GM18498 (cell line): ENCODE data around the gene TMED1.

Experiments
- ATAC-seq: cut with Tn5 transposase; IDR thresholded peaks from one replicate; pipeline ENCODE4 v1.9.1; 2021; ENCODE audit warnings: mild to moderate bottlenecking, moderate library complexity; ENCODE audit not compliant: unreplicated experiment

TMED1 gene

DNA sequence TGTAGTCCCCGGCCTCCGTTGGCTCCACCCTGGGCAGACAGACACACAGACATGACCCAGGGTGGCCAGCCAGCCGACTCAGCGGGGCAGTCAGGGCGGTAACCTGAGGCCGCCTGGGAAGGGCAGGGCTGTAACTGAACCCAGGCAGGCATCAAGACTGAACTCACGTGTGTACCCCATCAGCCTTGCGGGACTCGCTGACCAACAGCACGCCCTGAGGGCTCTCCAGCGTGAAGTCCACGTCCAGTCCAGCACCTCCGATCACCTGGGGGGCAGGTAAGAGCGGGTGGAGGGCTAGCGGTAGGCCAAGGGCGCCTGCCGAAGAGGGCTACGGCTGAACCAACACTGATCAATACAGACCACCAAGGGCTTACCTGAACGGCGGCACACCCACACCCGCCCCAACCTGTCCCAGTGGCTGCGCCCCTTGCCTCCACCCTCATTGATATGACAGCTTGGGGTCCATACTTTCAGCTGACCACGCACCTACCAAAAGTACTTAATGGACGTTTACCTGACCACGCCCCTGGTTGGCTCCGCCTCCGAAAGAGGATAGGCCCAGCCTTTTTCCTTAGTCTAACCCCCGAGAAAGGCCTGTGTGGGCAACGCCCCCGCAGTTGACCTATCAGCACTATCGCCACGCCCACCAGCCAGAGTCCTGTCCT lies 791 bp downstream of the TMED1 start:
- ATAC-seq, result no peak

DNA sequence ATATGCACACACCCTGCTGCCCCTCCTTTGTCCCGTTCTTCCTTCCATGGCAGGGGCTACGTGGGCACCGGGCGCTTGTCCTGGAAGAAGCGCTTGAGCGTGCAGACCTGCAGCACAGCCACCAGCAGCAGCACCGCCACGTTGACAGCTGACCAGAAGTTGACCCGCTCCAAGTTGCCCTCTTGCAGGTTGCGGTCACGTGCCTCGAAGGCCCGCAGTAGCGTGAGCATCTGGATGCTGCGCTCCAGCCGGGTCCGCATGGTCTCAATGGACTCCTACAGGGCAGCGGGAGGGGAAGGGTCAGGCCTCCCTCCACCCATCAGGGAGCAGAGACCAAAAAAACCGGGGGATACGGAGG lies 3.1 kb downstream of the TMED1 start:
- no peak for ATAC-seq

DNA sequence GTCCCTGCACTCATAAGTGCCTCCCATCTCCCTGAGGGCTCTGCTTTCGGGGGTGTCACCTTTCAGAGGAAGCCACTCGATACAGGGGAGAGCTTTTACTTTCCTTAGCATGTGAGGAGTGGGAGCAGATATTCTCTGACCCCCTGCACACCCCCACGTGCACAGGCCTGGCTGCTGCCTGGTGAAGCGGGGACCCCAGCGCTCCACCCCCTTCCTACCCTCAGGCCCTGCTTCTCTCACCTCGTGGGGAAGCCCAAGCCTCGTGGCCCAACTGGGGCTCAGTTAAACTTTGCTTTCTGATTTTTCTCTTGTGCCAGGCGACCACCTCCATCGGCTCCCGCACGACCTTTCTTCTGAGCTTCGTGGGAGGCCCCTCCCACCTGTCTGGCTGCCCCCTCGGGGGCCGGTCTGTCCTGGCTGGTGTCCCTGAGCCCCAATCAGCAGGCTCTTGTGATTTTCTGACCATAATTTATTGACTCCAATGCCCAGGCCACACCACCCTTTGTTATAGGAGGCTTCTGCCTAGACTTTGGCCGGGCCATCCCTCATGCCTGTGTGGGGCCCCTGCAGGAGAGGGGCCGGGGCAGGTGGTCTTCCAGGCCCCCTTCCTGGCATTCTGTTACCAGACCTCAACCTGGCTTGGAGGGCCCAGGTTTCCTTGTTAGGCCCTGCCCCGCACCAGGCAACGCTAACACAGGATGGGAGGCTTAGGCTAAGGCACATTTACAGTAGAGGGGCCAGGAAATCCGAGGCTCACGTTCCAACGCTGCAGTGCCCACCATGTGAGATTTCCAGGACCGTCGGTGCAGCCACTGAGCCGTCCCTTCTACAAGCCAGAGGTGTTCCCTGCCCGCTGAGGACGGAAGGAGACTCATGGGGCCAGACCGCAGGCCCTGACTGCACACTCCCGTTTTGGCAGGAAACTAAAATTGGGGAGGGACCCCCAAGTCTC lies 3.7 kb downstream of the TMED1 start:
- ATAC-seq, result no peak

DNA sequence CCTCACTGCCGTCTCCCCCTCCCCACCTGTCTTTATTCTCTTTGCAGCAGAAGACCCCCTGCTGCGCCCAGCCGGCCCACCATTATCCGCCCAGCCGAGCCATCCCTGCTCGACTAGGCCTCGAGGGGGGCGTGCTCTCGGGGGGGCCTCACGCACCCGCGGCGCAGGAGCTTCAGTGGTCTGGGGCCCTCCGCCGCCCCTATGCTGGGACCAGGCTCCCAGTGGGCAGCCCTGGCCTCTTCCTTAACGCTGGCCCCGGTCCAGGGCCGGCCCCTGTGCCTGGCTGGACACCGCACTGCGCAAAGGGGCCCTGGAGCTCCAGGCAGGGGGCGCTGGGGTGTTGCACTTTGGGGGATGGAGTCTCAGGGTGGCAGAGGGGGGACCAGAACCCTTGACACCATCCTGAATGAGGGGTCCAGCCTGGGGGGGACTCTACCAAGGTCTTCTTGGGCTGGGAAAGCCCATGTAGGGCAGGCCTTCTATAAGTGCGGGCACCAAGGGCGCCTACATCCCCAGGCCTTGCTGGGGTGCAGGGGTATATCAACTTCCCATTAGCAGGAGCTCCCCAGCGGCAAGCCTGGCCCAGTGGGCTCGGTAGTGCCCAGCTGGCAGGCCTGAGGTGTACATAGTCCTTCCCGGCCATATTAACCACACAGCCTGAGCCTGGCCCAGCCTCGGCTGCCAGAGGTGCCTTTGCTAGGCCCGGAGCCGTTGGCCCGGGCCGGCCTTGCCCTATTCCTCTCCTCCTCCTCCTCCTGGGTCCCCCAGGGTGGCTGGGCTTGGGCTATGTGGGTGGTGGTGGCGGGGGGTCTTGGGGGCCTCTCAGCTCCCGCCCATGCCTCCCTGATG lies 4.9 kb downstream of the TMED1 start:
- ATAC-seq, result no peak

DNA sequence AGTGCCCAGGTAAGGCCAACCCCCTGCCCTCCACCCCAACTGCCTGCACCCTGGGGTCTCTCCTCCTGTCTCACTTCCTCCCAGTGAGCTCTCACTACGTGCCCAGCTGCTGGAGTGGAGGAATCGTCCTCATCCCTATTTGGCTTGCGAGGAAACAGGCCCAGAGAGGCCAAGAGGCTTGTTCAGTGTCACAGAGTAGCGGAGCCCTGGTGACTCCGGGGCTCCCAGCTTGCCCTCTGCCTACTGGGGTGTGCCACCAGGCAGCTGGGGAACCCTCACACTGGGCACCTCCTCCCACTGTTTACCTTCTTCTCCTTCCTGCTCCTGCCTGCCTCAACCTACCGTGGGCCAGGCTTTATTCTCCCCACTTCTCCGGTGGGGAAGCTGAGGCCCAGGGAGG lies 5.6 kb downstream of the TMED1 start:
- ATAC-seq, result no peak

DNA sequence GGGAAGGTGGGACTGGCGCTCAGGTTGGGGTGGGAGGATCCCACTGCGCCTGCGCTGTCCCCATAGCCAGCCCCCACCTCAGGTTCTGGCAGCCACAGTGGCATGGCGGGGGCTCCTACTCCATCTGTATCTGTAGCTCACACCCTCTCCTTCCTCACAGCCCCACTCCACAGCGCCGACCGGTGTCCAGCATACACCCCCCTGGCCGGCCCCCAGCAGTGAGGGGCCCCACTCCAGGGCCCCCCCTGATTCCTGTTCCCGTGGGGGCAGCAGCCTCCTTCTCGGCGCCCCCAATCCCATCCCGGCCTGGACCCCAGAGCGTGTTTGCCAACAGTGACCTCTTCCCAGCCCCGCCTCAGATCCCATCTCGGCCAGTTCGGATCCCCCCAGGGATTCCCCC lies 6.0 kb downstream of the TMED1 start:
- no peak for ATAC-seq

DNA sequence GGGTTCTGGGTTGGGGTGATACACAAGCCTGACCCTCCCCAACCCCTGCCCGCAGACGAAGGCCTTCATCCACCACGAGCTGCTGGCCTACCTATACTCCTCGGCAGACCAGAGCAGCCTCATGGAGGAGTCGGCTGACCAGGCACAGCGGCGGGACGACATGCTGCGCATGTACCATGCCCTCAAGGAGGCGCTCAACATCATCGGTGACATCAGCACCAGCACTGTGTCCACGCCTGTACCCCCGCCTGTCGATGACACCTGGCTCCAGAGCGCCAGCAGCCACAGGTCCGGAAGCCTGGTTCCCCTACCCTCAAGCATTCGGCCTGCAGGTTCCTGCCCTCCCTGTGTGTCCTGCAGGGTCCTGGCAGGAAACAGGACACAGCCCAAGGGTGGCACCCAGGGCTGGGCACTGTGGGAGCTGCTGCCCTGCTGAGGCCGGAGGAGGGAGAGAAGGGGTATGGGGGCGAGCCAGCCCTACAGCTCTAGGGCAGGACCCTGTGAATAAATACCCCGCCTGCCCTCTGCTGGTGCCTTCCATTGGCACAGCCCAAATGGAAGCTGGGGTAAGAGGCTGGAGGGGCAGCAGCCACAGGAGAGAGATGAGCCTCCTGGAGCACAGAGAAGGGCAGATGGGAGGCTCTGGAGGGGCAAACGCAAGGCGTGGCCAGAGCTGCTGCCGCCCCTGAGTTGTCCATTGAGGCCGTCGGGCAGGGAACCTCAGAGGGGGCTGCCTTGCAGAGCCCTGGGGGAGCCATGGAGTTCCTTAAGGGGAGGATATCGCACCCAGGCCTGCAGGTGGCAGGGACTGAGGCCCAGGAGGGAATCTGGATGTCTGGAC lies 6.8 kb downstream of the TMED1 start:
- no peak for ATAC-seq

DNA sequence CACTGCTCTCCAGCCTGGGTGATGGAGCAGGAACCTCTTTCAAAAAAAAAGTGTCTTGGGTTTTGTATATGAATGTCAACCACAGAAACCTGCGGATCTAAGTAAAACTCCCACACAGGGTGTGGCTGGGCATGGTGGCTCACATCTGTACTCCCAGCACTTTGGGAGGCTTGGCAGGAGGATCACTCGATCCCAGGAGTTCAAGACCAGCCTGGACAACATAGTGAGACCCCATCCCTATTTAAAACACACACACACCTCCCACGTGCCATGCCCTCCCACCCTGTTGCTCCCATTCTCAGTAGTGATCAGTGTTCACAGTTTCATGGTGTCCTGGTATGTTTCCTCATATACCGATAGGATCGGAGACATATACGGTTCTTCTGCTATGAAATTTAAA lies 9.2 kb downstream of the TMED1 start:
- no peak for ATAC-seq

DNA sequence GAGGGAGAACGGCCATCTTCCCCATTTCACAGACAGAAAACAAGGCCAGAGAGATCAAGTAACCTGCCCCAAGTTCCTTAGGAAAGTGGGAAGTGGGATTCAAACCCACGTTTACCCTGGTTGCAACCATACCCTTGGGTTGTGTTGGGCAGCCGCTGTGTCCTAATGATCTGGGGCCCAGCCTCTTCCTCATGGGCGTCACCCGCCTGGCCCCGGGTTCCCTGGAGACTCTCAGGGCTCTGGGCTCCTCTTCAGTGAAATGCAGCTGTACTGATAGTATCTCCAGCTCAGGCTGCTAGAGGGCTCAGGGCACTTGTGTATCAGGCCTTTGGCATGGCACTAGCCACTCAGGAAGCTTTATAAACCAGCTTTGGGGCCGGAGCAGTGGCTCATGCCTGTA lies 9.8 kb downstream of the TMED1 start:
- ATAC-seq, result no peak

DNA sequence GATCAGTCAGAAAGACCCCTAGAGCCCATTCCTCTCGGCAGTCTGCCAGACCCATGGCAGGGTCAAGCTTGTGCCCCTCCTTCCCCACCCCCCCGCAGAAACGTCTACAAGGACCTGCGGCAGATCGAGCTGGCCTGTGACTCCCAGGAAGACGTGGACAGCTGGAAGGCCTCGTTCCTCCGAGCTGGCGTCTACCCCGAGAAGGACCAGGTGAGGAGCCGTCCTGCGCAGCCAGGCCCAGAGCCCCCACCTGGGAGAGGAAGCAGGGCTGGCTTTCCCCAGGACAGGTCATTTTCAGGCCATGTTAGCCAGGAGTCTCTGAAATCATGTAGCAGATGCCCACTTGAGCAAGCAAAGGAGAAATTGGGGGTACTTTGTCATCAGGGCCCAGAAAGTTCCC lies 12.3 kb downstream of the TMED1 start:
- no peak for ATAC-seq

DNA sequence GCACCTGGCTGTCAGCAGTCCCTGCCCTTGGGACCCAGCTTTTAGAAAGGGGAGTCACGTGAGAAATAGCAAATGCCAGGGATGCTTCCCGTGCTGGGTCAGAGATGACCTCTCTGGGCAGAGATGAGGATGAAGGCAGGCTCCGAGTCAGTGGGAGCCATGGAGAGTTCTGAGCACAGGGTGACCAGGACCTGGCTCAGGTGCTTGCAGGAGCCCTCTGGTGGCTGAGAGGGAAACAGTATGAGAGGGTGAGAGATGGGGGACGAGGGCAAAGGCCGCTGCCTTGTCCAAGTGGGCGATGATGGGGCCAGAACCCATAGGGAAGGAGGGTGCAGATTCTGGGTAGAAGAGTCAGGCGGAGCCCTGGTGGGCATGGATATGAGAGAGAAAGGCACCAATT lies 15.8 kb downstream of the TMED1 start:
- ATAC-seq, result no peak

DNA sequence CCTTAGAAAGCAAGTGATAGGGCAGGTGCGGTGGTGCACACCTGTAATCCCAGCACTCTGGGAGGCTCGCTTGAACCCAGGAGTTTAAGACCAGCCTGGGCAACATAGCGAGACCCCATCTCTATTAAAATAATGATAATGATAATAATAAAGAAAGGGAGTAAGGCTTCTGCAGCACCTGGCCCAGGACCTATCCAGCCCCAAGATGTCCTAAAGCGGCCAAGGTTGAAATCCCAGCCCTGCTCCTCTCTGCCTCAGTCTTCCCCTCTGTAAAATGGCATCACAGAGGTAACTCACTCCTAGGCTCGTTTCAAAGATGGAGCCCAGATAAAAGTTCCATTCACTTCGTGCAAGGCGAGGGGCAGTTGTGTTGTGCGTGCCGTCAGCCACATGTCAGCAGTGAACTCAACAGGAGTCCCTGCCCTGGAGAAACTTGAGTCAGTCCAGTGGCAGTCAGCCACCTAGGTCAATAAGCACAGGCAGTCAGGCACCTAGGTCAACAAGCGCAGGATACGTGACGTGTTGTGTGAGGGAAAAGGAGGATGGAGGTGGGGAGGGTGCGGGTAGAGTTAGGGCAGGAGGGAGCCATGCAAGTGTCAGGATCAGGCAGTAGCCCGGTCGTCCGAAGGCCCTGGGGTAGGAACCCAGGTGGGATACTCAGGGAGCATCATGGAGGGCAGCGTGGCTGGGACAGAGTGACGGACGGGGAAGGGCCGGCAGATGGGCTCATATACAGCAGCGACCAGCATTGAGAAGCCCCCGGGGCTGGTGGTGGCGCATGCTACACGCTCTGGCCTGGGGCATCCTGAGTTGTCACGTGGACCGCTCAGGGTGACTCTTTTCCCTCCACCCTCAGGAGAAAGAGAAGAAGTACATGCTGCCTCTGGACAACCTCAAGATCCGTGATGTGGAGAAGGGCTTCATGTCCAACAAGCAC lies 16.6 kb downstream of the TMED1 start:
- ATAC-seq, result no peak

DNA sequence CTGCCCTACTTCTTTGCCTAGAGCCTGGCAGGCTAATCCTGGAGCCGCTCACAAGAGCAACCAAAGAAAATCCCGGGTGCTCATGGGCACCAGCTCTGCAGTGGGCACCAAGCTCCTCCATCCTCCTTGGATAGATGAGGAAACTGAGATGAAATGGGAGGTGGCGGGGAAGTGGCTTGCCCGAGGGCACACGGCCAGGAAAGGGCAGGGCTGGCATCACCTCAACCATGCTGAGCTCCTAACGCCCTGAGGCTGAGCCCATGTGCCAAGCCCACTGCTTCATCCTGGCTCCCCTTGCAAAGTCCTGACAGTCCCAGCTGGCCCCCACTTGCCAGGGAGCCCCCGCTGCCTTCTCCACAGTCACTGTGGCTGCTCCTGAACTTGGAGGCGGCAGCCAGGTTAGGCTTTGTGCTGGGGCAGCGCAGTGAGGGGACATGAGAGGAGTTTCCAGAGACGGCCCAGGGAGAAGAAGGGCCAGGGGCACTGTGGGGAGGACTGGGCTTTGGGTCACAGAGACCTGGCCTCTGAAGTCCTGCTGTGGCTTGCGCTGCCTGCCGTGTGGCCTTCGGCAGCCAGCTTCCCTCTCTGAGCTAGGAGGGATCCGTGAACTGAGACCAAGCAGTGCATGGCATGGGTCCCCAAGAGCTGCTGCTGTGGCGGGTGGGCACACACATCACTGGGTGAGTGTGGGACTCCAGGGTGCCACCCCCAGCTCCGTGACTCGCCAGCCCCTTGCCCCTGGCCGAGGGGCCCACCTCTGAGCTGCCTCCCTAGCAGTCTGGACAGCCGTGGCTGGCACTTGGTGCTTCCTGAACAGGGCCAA lies 17.5 kb downstream of the TMED1 start:
- no peak for ATAC-seq

DNA sequence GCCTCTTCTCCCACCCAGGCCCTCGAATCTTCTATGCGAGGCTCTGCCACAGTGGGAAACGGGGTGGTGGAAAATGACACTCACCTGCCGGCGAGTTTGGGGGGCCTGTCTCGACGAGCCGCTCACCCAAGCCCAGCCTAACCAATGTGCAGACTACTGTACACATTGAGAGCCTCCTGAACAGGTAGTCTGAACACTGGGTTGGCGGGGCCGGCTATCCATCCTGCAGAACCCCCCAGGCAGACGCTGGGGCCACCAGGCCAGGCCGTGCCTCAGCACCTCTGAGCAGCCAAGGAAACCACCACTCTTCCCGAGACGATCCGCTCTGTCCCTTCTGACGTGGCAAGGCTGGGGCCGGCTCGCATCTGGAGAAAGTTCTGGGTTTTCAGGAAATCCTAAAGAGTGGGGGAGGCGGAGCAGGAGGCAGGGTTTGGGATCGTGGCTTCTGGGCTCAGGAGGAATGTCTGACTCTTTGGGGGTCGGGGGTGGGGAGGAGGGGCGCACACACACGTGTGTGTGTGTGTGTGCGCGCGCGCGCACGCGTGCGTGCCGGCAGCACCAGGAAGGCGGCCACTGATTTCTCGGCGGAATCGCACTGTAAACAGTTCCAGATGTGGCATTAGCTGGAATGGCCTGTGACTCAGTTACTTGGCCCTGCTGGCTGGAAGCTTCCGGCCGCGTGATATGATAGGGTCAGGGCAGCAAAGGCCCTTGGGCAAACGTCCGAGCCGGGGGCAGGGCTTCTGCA lies 18.5 kb downstream of the TMED1 start:
- no peak for ATAC-seq

DNA sequence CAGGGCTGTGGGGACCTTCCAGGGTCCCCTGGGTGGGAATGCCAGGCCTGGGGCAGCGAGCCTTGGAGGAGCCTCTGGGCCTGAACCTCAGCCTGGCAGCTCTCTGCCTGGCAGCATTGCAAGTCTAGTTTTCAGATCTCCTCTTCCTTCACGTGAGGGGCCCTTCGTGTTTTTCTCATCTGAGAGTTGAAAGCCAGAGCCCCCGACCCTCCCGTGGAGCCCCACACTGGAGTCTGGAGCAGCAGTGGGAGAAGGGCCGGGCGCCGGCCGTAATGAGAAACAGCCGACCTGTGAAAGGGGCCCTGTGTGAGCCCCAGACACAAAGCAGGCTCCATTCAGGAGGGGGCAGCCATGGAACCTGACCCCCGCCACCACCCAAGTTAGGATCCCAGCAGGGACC lies 19.3 kb downstream of the TMED1 start:
- ATAC-seq, result no peak

DNA sequence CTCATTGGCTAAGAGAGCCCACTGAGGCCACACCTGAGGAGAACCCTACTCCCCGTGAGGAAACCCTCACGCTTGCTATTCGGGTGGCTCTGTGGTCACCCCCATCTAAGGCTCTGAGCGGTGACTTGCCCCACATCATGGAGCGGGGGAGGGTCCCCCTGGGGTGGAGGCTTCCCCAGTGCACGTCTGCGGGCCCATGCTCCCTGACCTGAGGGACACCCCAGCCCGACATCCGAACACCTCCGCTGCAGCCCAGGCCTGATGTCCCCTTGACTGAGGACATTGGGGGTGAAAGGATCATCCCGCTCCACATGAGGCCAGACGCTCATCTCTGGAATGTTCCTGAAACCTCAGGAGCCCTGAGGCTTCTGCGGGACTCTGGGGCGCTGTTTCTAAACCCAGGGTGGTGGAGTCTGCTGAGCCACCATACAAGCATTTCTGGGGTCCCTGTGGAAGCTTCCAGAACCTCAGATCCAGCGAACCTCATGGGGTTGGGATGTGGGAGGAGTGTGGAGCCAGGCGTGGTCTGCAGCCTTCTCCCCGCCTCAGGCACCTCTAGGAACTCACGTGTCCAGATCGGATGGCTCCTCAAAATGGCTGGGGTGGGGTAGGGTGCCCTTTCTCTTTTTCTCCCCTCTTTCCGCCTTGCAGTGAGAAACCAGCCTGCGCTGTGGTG lies 19.9 kb downstream of the TMED1 start:
- no peak for ATAC-seq

DNA sequence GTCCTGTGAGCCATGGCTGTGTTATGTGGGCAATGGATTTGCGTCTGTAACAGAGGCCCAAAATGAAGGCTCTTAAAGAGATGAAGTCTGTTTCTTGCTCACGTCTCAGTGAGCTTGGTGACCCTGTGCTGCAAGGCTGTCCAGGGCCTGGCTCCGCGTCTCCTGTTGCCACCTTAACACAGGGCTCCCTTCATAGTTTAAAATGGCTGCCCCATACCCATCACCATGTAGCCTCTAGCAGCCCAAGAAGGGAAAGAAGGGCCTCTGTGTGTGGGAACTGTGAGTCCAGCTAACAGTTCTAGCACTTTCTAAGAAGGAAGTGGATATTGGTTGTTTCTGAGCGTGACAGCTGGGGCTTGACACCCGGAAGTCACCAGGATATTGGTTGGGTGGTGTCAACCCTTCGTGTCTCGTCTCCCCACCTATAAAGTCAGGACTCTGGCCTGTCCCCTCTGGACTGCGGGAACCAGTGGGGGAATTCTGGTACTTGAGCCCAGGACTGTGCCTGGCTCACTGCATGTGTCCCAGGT lies 20.9 kb downstream of the TMED1 start:
- ATAC-seq, result no peak
